Medulla oblongata (tissue), 1 donor: ENCODE measurements around the gene POC5.
"Not testable (repeated sequence)": the region's sequence is repeated elsewhere in the genome, so short reads cannot be mapped to it uniquely, and the experiment has no call there.

Experiments
- DNase-seq: peaks from one replicate; pipeline ENCODE4 v3.0.0-alpha.2; 2015; ENCODE audit errors: extremely low spot score

The POC5 gene

DNA sequence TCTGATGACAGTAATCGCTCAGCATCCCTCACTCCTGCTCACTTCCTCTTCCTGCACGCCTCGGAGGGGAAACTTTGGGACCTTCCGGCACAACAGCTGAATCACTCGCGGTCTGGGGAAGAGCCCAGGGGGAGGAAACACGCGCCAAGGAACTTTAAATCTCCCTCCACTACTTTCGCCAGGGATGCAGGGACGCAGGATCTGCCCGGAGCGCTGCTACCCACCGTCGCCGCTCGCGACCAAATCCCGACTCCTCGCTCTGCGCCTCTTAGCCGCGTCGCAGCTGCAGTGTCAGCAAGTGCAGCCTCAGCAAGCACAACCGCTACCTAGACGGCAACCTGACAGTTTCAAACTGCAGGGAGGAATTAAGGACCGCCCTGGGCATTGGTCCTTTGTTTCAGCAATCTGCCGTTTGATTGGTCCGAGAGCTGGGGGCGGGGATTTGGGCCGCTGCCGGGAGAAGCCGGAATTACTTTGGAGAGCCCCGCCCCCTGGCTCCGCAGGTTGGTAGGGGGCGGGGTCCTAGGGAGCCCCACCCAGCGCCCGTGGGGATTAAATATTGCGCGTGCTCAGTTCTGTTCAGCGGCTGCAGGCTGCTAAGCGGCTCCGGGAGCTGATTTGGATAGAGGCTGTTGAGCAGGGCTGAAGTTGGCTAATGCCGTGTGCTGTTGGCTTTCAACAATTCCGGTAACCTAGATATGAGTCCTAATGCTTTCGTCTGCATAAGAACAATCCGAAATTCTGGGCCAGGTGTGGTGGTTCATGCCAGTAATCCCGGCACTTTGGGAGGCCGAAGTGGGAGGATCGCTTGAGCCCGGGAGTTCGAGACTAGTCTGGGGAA, at the start of gene POC5:
TSS of gene POC5 (minus strand) at position 356 of the 841 bp plus-strand sequence. CDS start 4,500 bp downstream, outside the sequence.
- DNase-seq: peak; percentile 97

- DNase-seq: no peak
Observed at GRCh38 chr5:75758116-75758515, 40.9 kb upstream of the POC5 start.

DNA sequence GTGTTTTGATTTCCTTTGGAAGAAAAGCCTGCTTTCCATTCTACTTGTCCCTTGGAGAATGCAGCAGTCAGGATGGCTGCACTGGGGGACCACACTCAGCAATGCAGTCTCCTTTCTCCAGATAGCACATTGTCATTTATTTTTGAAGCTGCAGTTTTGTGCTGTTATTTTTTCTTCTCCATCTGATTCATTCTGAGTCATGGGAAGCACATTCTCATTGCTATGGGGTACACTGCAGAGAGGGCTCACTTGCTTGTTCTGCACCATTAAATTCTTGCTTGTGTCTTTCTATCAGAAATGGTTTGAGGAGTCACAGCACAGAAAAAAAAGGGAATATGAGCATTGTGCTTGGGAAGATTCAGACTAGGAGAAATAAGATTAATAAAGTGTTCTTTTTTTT, 39.7 kb upstream of the POC5 start:
- no peak for DNase-seq

DNA sequence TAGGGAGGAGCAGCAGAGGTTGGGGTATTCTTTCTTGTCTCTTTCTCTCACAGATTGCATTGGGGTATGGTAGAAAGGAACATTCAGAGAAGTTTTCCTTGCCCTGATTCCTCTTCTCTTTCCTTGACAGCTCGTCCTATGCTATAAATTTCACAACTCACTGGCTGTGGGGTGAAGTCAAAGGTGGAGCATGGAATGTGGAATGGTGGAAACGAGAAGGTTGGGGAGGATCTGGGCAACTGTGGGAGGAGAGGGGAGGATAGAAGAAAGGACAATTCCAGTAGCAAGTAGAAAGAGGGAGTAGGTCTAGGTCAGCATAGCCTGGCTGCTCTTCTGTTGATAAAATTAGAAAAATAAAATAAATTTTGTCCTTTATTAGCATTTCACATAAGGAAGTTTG, 39.0 kb upstream of the POC5 start:
- no peak for DNase-seq

DNA sequence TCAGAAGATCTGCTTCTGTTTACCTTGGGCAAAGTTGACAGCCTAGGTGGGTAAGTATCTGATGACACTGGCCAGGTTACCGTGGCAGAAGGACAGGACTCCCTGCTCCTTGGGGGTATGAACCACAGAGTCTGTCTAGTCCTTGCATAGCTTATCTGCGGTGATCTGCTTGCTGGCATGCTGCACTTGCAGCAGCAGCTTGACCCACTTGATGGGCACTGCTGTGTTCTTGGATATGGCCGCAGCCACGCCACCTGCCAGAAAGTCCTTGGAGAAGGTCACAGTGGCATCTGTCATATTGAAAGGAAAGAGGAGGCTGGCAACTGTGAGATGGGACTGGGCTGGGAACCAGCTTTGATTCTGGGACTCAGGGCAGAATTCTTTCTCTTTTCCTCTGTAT, 35.9 kb upstream of the POC5 start:
- DNase-seq: no peak

GRCh38 chr5:75744355-75744754, 27.1 kb upstream of the POC5 start:
- DNase-seq: no peak

DNA sequence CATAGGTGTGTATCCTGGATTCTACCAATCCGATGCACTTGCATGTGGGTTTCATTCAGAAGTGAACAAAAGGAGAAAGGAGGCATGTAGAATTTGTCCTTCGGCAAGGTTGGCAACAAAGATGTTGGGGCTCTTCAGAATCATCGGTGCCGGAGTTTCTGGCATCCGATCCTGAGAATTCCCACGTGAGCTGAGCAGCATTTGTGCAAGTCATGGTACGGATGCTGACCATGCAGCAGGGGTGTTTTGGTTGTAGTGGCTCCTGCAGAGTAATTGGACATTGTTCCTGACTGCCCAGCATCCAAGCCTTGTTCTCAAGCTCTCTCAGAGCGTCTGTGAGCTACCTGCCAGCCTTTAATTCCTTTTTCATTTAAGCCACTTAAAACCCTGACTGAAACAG, 19.0 kb upstream of the POC5 start:
- no peak for DNase-seq

DNA sequence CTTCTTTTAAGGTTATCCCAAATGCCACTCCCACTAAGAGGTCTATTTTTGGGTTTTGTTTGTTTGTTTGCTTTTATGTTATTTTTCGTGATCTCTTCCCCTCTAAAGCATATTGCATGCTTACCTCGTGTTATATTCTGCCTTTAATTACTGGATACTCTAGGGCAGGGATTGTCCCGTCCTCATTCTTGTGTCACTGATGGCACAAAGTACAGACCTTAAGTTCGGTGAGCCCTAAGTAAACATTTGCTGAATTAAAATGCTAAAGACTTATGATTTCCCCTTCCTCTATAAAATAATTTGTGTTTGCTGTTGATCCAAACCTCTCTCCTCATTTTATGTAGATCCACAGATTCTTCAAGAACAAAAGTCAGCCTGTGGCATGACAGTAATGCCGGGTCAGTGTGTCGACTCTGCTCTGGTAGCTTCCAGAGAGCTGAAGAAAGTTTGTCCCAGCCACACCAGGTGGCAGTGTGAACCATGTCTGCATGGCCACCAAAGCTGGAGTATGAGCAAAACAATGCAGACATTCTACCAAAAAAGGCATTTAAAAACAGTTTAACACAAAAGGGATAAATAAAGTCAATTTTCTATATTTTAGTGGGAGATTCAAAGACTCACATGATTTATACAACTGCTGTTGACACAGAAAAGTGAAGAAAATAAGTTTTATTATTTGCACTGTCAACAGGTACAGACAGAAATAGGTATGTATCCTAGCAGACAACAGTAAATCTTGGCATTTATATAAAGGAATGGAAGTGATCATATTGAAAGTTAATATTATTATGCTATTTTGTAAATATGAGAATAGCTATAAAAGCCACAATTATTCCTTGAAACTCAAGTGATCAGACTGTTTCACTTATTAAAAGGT, 17.9 kb upstream of the POC5 start:
- DNase-seq: peak; percentile 83

DNA sequence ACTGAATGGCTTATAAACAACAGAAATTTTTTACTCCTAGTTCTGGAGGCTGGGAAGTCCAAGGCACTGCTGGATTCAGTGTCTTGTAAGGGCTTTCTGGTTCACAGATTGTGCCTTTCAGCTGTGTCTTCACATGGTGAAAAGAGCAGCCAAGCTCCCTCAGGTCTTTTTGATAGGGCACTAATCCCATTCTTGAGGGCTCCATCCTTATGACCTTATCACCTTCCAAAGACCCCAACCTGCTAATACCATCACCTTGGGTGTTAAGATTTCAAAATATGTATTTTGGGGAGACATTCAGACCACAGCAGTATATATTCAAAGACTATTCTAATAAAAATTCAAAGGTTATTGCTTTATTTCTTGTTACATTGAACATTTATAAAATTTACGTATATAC, 16.5 kb upstream of the POC5 start:
- DNase-seq: no peak

DNA sequence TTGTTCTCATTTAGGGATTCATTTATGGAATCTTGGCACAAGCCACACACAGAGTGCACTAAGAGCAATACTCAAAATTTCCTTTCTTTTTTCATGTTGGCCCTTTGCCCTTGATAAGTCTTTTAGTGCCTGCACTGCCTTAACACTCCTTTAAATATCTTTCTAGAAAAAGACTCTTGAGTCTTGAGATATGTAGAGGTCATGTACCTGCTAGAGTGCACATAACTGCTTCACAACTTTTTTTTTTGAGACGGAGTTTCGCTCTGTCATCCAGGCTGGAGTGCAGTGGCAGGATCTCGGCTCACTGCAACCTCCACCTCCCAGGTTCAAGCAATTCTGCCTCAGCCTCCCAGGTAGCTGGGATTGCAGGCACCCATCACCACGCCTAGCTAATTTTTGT, 14.3 kb upstream of the POC5 start:
- not testable (repeated sequence) for DNase-seq

DNA sequence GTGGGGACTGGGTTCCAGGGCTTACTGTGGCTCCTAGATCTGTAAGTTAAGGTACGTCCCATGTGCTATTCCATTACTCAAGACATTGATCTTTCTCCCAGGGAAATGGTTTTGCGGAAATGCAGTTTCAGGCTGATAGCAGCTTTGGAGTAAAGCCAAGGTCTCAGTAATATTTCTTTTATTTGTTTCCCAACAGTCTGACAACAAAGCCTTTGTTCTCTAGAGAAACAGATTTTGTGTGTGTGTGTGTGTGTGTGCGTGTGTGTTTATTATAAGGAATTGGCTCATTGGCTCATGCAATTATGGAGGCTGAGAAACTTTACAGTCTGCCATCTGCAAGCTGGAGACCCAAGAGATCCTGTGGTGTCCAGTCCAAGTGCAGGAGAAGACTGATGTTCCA, 12.1 kb upstream of the POC5 start:
- DNase-seq: peak; percentile 25

DNA sequence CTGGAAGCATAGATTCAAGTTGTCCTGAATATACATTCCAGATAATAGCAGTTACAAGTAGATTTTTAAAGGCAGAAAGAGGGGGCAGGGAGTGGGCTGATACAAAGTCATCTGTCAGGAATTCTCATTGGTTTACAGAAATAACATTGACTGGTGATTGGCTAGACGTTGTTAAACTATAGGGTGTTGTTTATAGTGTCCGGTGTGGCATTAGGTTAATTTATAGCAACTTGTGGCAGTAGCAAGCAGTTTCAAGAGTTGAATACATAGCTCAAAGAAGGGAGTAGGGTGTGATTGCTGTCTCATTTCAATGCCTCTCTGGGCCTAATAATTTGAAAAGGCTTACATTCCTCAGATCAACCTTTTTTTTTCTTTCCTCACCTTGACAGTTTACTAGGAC, 10.7 kb upstream of the POC5 start:
- no peak for DNase-seq

- DNase-seq: not testable (repeated sequence)
Observed at GRCh38 chr5:75726224-75726623, 9.0 kb upstream of the POC5 start.

GRCh38 chr5:75723378-75723777, 6.1 kb upstream of the POC5 start:
- DNase-seq: no peak

- no peak for DNase-seq
Observed at GRCh38 chr5:75721573-75721972, 4.3 kb upstream of the POC5 start.

- no peak for DNase-seq
Observed at GRCh38 chr5:75720882-75721281, 3.6 kb upstream of the POC5 start.

- DNase-seq: no peak
Observed at GRCh38 chr5:75716715-75717081, 539 bp downstream of the POC5 start.

DNA sequence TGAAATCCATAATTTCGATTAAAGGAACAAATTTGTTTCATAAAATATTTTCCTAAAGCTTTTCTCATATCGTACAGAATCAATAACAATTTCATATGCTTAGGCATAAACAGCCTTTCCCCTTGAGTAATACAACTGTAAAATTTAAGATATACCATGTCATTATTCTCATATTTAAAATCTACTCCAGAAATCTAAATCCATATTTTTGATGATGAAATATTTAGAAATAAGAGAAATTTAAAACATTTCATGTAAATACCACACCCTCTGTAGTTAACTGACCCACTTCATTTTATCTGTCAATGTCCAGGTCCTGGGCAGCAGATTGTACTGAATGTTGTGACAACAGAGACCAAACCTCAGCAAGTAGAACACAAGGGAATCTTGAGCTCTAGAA, 5.1 kb downstream of the POC5 start:
- no peak for DNase-seq

DNA sequence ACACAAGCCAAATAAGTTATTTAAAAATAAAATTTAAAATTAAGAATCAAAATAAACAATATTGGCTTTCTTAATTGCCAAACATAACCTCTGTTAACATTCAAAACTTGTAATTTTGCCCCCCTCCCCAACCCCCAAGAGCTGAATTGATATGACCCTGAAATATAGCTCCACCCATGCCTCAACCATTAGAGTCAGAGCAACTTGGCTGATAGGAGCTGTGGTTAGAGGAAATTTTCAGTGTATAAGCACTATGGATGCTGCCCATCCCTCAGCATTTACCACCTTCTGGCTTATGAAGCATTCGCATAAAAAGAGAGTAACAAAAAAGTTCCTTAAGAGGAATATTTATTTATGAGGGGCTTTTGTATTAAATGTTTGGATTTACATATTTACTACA, 6.1 kb downstream of the POC5 start:
- DNase-seq: no peak

DNA sequence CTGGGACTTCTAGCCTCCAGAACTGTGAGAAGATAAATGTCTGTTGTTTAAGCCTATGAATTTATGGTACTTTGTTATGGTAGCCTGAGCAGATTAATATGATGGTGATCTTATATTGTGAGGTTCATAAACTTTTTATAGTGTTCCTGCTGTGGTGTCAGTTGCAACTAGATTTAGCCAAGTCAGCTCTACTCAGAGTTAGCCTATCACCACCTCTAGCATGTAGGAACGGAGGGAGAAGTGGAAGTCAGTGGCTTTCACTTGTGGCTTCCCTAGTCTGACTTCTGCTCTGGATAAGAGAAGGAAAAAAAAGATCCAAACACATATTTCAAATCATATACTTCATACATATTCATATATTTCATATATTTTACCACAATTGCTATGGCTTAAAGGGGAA, 6.6 kb downstream of the POC5 start:
- DNase-seq: peak; percentile 53

GRCh38 chr5:75707911-75708509, 9.2 kb downstream of the POC5 start:
- no peak for DNase-seq

DNA sequence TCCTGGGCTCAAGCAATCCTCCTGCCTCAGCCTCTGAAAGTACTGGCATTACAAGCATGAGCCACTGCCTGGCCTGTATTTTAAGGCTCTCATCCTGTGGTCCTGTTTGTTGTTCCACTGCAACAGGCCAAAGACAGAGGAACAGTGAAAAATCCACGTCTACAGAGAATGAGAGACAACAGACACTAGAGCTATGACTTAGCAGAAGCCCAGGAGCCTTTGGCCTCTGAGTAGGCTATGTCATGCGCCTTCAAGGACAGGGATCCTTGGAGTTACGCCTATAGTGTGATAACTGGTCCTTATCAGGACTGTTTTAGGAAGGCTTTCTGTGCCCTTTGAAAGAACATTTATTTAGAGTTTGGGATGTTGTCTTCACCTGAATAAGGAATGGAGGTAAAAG, 10.5 kb downstream of the POC5 start:
- DNase-seq: no peak

DNA sequence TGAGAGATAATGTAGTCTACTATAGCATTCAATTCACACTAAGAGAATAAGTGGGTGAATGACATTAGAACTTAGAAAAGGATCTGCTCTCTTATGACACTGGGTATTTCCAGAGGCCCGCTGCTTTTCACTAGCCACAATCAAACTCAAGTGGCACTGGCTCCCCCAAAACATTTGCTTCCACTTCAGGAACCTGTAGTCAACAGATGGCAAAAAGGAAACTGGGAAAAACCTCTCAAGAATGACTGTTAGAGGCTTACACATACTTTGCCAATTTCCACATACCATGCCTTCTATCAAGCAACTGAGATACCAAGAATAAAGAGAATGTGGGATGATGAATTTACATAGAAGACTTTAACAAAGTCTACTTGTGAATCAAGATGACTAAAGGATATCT, 11.2 kb downstream of the POC5 start:
- no peak for DNase-seq
